ENCODE results near the gene CAPN12.

DNA sequence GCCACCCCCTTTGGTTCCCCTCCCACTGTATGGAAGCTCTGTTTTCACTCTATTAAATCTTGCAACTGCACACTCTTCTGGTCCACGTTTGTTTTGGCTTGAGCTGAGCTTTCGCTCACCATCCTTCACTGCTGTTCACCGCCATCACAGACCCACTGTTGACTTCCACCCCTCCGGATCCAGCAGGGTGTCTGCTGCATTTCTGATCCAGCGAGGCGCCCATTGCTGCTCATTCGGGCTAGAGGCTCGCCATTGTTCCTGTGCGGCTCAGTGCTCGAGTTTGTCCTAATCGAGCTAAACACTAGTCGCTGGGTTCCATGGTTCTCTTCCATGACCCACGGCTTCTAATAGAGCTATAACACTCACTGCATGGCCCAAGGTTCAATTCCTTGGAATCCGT is 54.1 kb downstream of the CAPN12 start:
- TF ChIP-seq POLR2A (IDR thresholded peaks at IDR 0.05; ENCODE audit: low read length) (no peak), GATA1 (IDR thresholded peaks at IDR 0.05; ENCODE audit: low read depth, low read length) (no peak)
